Caki2 (cell line): ENCODE measurements around the gene TSNAXIP1. TPM values are rescaled to one million over a fixed set of nuclear protein-coding genes. Genes with fewer than 3 reads are reported as not detected.

Experiments
- DNase-seq: peaks from one replicate; pipeline ENCODE4 v3.0.0-alpha.2; 2015; ENCODE audit warnings: low read depth
- in situ Hi-C: cut with HindIII; loops from 2 replicates; pipeline ENCODE4 v1.10.0; 2016; ENCODE audit warnings: low sequenced_read_pairs, low pct_unique_long_range_greater_than_20kb, mixed read lengths
- total RNA-seq: library from RNA; depleted of rRNA; stranded (reverse); fragments of >200 nt; shearing (Covaris generic); gene quantifications from 2 replicates; pipeline ENCODE4 v1.2.3, GENCODE V29; 2014; ENCODE audit warnings: low replicate concordance; rRNA removed

TSNAXIP1 gene
- total RNA-seq, 1 experiment from 2014 or later = 0.20 TPM

- peak; percentile 75 for DNase-seq
- in situ Hi-C loops = no loop called here
These were observed 66.1 kb downstream of the TSNAXIP1 start, which contains the start of gene EDC4 for GRCh38 chr16:67872631-67873434. TSS of gene EDC4 (plus strand) at chr16:67873052. CDS start at chr16:67873262, 210 bp downstream.

GRCh38 chr16:67873435-67874370, 67.0 kb downstream of the TSNAXIP1 start:
- no peak for DNase-seq
- in situ Hi-C loops = no loop called here

- in situ Hi-C loops = no loop called here
- no peak for DNase-seq
These were observed 67.7 kb downstream of the TSNAXIP1 start for GRCh38 chr16:67874372-67874771.

GRCh38 chr16:67877064-67877463, 70.4 kb downstream of the TSNAXIP1 start:
- no peak for DNase-seq
- in situ Hi-C loops = loop anchor here (25.0 kb wide), 1 partner anchor 185 kb away; no protein-coding TSS in a partner anchor

Other genes starting within 250 kb of the TSNAXIP1 start
- 32.1 and 34.5 TPM in 2 replicates for gene CTCF, start 244.4 kb upstream of the TSNAXIP1 start, total RNA-seq
- 1.1 TPM in 1 of 2 replicates, not detected in the other for gene CARMIL2, start 161.7 kb upstream of the TSNAXIP1 start, total RNA-seq
- 20.7 and 33.9 TPM in 2 replicates for gene ACD, start 146.6 kb upstream of the TSNAXIP1 start, total RNA-seq
- 5.3 and 7.2 TPM in 2 replicates for gene PARD6A, start 145.9 kb upstream of the TSNAXIP1 start, total RNA-seq
- 0.47 TPM in 1 of 2 replicates, not detected in the other for gene ENKD1, start 140.1 kb upstream of the TSNAXIP1 start, total RNA-seq
- not detected in 2 replicates for gene C16orf86, start 140.1 kb upstream of the TSNAXIP1 start, total RNA-seq
- gene GFOD2, start 87.6 kb upstream of the TSNAXIP1 start, total RNA-seq = 13.5 and 15.7 TPM in 2 replicates
- gene RANBP10, start 329 bp upstream of the TSNAXIP1 start, total RNA-seq = 2.9 and 3.7 TPM in 2 replicates
- 42.3 and 56.6 TPM in 2 replicates for gene THAP11, start 35.4 kb downstream of the TSNAXIP1 start, total RNA-seq
- gene NUTF2, start 40.0 kb downstream of the TSNAXIP1 start, total RNA-seq = 240 and 242 TPM in 2 replicates
- 14.4 and 24.4 TPM in 2 replicates for gene CENPT, start 40.8 kb downstream of the TSNAXIP1 start, total RNA-seq
- 43.7 and 46.6 TPM in 2 replicates for gene EDC4, start 66.2 kb downstream of the TSNAXIP1 start, total RNA-seq
- 0.84 and 23.3 TPM in 2 replicates for gene NRN1L, start 78.0 kb downstream of the TSNAXIP1 start, total RNA-seq
- gene PSKH1, start 86.4 kb downstream of the TSNAXIP1 start, total RNA-seq = 18.0 and 25.9 TPM in 2 replicates
- gene CTRL, start 125.0 kb downstream of the TSNAXIP1 start, total RNA-seq = 1.1 TPM in 1 of 2 replicates, not detected in the other
- gene PSMB10, start 130.0 kb downstream of the TSNAXIP1 start, total RNA-seq = 28.8 and 62.9 TPM in 2 replicates
- 1.7 and 4.6 TPM in 2 replicates for gene LCAT, start 137.2 kb downstream of the TSNAXIP1 start, total RNA-seq
- gene SLC12A4, start 161.7 kb downstream of the TSNAXIP1 start, total RNA-seq = 19.8 and 49.8 TPM in 2 replicates
- gene DPEP3, start 173.6 kb downstream of the TSNAXIP1 start, total RNA-seq = not detected in 2 replicates
- gene DPEP2, start 192.6 kb downstream of the TSNAXIP1 start, total RNA-seq = not detected in 2 replicates
- not detected in 2 replicates for gene DPEP2NB, start 209.0 kb downstream of the TSNAXIP1 start, total RNA-seq
- 21.6 and 28.9 TPM in 2 replicates for gene DDX28, start 216.3 kb downstream of the TSNAXIP1 start, total RNA-seq
- gene DUS2, start 216.4 kb downstream of the TSNAXIP1 start, total RNA-seq = 17.5 and 29.2 TPM in 2 replicates